Endothelial cell of umbilical vein (primary cell): ENCODE measurements around the gene GAPDHS. TPM values are rescaled to one million over a fixed set of nuclear protein-coding genes. Genes with fewer than 3 reads are reported as not detected.

Experiments used
- BruUV-seq: library from RNA; stranded (reverse); fragments of 400-500 nt; replicated peaks from 2 replicates; lab custom pipeline; 2021; lab: Mats Ljungman, UMichigan
- CTCF ChIA-PET: fragments of 300-600, 350-600 bp; sonication (Branson Sonifier 250); formaldehyde crosslinking; loops from one replicate; lab custom pipeline; 2021; ENCODE audit warnings: antibody characterized with exemption, inconsistent platforms; lab: Charles Lee
- POLR2A ChIA-PET: fragments of 300-600, 350-600 bp; sonication (Branson Sonifier 250); formaldehyde crosslinking; loops from one replicate; lab custom pipeline; 2021; ENCODE audit warnings: antibody characterized with exemption, inconsistent platforms; lab: Charles Lee
- DNase-seq: peaks from one replicate; pipeline ENCODE4 v3.0.0-alpha.2; 2011; ENCODE audit warnings: low read depth, low spot score
- FAIRE-seq: peaks from 2 replicates; lab custom pipeline; 2011; peaks lifted over from hg19 to GRCh38; lab: Jason Lieb, UNC
- H2AFZ ChIP-seq: 2 replicates; pipeline ENCODE4 v1.6.0; 2012; ENCODE audit warnings: low read depth, low read length, control low read depth, inconsistent platforms
- H3K27ac ChIP-seq: 2 replicates; pipeline ENCODE4 v1.5.1; 2011; ENCODE audit warnings: low read depth, mild to moderate bottlenecking, control low read depth, low read length, moderate library complexity; ENCODE audit not compliant: insufficient read depth
- H3K27me3 ChIP-seq, 2 experiments: 2 replicates each; pipeline versions ENCODE4 v1.6.0 to v1.6.1; 2011; ENCODE audit warnings: low read length in 2 of 2, mixed read lengths in 1 of 2; ENCODE audit not compliant: control insufficient read depth in 2 of 2, insufficient read depth in 2 of 2
- H3K36me3 ChIP-seq, 2 experiments: 2 replicates in 1 of 2; 3 replicates in 1 of 2; pipeline ENCODE4 v1.5.1; 2011; ENCODE audit warnings: low read length in 2 of 2, mild to moderate bottlenecking in 1 of 2, moderate library complexity in 1 of 2; ENCODE audit not compliant: control insufficient read depth in 2 of 2, insufficient read depth in 2 of 2; ENCODE audit errors: extremely low read depth in 1 of 2
- H3K4me1 ChIP-seq: 3 replicates; pipeline ENCODE4 v1.5.1; 2011; ENCODE audit warnings: mild to moderate bottlenecking, low read length; ENCODE audit not compliant: control insufficient read depth, insufficient read depth; ENCODE audit errors: extremely low read depth
- H3K4me2 ChIP-seq: 2 replicates; pipeline ENCODE4 v1.6.1; 2011; ENCODE audit warnings: low read length, control low read depth, mixed read lengths; ENCODE audit not compliant: insufficient read depth
- H3K4me3 ChIP-seq, 3 experiments: fragments of 200-600 bp in 1 of 3; sonication (generic), shearing (Covaris generic) in 1 of 3; replicated peaks in 1 of 3; 2 replicates each; pipeline ENCODE4 v1.5.1; 2011 to 2016; ENCODE audit warnings: control low read depth in 3 of 3, low read length in 3 of 3, mild to moderate bottlenecking in 2 of 3, inconsistent platforms in 1 of 3, low read depth in 1 of 3, moderate library complexity in 1 of 3; ENCODE audit not compliant: insufficient read depth in 1 of 3
- H3K79me2 ChIP-seq: 2 replicates; pipeline ENCODE4 v1.6.0; 2012; ENCODE audit warnings: low read length, inconsistent platforms; ENCODE audit not compliant: control insufficient read depth, insufficient read depth
- H3K9ac ChIP-seq: replicated peaks from 2 replicates; pipeline ENCODE3; 2011; ENCODE audit warnings: low read length, control low read depth; ENCODE audit not compliant: insufficient read depth; ENCODE audit errors: extremely low read depth
- H3K9me1 ChIP-seq: replicated peaks from 3 replicates; pipeline ENCODE4 v1.6.0; 2011; ENCODE audit warnings: mild to moderate bottlenecking, low read length; ENCODE audit not compliant: control insufficient read depth, insufficient read depth; ENCODE audit errors: extremely low read depth
- H3K9me3 ChIP-seq: replicated peaks from 2 replicates; pipeline ENCODE4 v1.5.1; 2012; ENCODE audit warnings: low read length, inconsistent platforms; ENCODE audit not compliant: control insufficient read depth, insufficient read depth
- H4K20me1 ChIP-seq: replicated peaks from 2 replicates; pipeline ENCODE3; 2011; ENCODE audit warnings: mild to moderate bottlenecking, low read length; ENCODE audit not compliant: control insufficient read depth, insufficient read depth; ENCODE audit errors: extremely low read depth
- CTCF ChIP-seq, 2 donors: IDR thresholded peaks; 1 replicate in 1 of 2; 2 replicates in 1 of 2; pipeline ENCODE4 v1.5.1; 2011; ENCODE audit warnings: low read length in 2 of 2, mild to moderate bottlenecking in 2 of 2, moderate library complexity in 2 of 2, control low read depth in 1 of 2, inconsistent platforms in 1 of 2, low read depth in 1 of 2; ENCODE audit not compliant: insufficient read depth in 1 of 2; ENCODE audit errors: extremely low read depth in 1 of 2
- EZH2 ChIP-seq: IDR thresholded peaks from 2 replicates; pipeline ENCODE4 v1.6.1; 2012; ENCODE audit warnings: borderline replicate concordance, low read depth, mild to moderate bottlenecking, moderate library complexity, low read length, inconsistent platforms; ENCODE audit not compliant: severe bottlenecking
- FOS ChIP-seq: IDR thresholded peaks from 2 replicates; pipeline ENCODE4 v1.6.1; 2011; ENCODE audit warnings: mild to moderate bottlenecking, low read length, moderate library complexity, borderline replicate concordance; ENCODE audit not compliant: insufficient read depth
- JUN ChIP-seq: IDR thresholded peaks from 2 replicates; pipeline ENCODE4 v1.6.1; 2011; ENCODE audit warnings: borderline replicate concordance, low read depth; ENCODE audit not compliant: insufficient read length, insufficient read depth
- MAX ChIP-seq: IDR thresholded peaks from 2 replicates; pipeline ENCODE4 v1.6.1; 2011; ENCODE audit not compliant: insufficient read depth, insufficient read length
- MYC ChIP-seq: IDR thresholded peaks from one replicate; pipeline ENCODE4 v1.6.1; 2011; ENCODE audit warnings: mild to moderate bottlenecking, low read depth, low read length
- POLR2A ChIP-seq: IDR thresholded peaks from 2 replicates; pipeline ENCODE4 v1.6.1; 2012; ENCODE audit warnings: low read depth, mild to moderate bottlenecking, control low read depth, low read length
- POLR2AphosphoS5 ChIP-seq: IDR thresholded peaks from 2 replicates; pipeline ENCODE4 v1.6.1; 2012; ENCODE audit warnings: low read depth, mild to moderate bottlenecking, control low read depth, low read length, moderate library complexity; ENCODE audit not compliant: insufficient read depth
- dilution Hi-C: fragments of 300-500 bp; cut with MboI; formaldehyde crosslinking; loops from one replicate; pipeline ENCODE4 v1.15.0; 2019; ENCODE audit warnings: low sequenced_read_pairs; ENCODE audit not compliant: extremely low pct_ligation_motif_present
- intact Hi-C: fragments of 100-400 bp; cut with micrococcal nuclease; formaldehyde crosslinking; loops from one replicate; pipeline ENCODE4 v1.10.0; 2022
- polyA plus RNA-seq, 4 experiments: library from polyadenylated mRNA; depleted of rRNA in 3 of 4; stranded (reverse) in 3 of 4; unstranded in 1 of 4; fragments of >200 nt; gene quantifications; 2 replicates each; pipeline versions ENCODE4 v1.2.1 to v1.2.3, GENCODE V29; 2011 to 2012; ENCODE audit warnings: missing spikeins in 1 of 4
- total RNA-seq: library from RNA; stranded (reverse); gene quantifications from 2 replicates; pipeline ENCODE4 v1.2.3, GENCODE V29; 2021

GAPDHS gene
- total and polyA plus RNA-seq, 2 donors (not counting 3 experiments of a cell fraction or from before 2014, with no cell fraction given), result not detected

GRCh38 chr19:35508129-35508528, 25.1 kb upstream of the GAPDHS start:
- Histone ChIP-seq H3K9ac (no peak overlapping the region), H3K9me1 (no peaks in the 10 kb centered on the region), H3K4me1 (no peaks in the 10 kb centered on the region), H2AFZ (no peak overlapping the region), H3K79me2 (no peaks in the 10 kb centered on the region), H3K4me2 (no peak overlapping the region), H3K4me3 (no peak overlapping the region), H4K20me1 (no peaks in the 10 kb centered on the region), H3K27ac (no peak overlapping the region), H3K36me3 (no peaks in the 10 kb centered on the region), H3K27me3 (peaks cover 29 to 31% of the 10 kb centered on the region in 2 experiments), H3K9me3 (no peaks in the 10 kb centered on the region)
- no peak for DNase-seq
- ChIA-PET CTCF (interaction anchor here (4.0 kb wide), 1 partner anchor 13 kb away, joined by 28 read pairs; no protein-coding TSS in a partner anchor), POLR2A (no interaction called here)
- no peak for FAIRE-seq
- dilution Hi-C loops (no loop called here), intact Hi-C loops (no loop called here)
- TF ChIP-seq MAX (no peak), POLR2AphosphoS5 (no peak), POLR2A (no peak), MYC (no peak), EZH2 (no peak), JUN (no peak), FOS (no peak), CTCF (IDR thresholded peaks at IDR 0.05; ENCODE audit: extremely low read depth in 1 of 2, insufficient read depth in 1 of 2, low read depth in 1 of 2, low read length in 2 of 2) (no peak)
- BruUV-seq, result no TSS peak
